DLD1 (cell line): ENCODE data around the gene CCER1.

Experiments used
- in situ Hi-C: cut with HindIII; loops from 2 replicates; pipeline ENCODE4 v1.10.0; 2017; ENCODE audit warnings: low sequenced_read_pairs

CCER1 gene

GRCh38 chr12:90969346-90969745, 14.4 kb upstream of the CCER1 start:
- in situ Hi-C loops, result no loop called here

- in situ Hi-C loops, result no loop called here
These were observed 10.2 kb upstream of the CCER1 start for GRCh38 chr12:90965204-90965603.

DNA sequence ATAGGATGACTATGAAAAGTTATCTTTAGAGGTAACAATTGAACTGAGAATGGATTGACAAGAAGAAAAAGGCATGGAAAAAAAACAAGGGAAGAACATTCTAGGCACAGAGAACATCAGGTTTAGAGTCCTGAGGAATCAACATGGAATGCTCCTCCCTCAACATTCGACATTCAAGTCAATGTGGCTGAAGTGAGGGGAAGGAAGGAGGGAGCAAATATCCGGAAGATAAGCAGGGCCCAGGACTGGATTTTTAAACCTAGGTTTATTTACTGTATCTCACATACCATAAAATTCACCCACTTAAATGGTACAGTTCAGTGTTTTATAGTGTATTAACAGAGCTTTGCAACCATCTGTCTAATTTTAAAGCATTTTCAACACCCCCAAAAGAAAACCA, 9.6 kb upstream of the CCER1 start:
- in situ Hi-C loops, result no loop called here

GRCh38 chr12:90963946-90964345, 9.0 kb upstream of the CCER1 start:
- in situ Hi-C loops, result no loop called here

DNA sequence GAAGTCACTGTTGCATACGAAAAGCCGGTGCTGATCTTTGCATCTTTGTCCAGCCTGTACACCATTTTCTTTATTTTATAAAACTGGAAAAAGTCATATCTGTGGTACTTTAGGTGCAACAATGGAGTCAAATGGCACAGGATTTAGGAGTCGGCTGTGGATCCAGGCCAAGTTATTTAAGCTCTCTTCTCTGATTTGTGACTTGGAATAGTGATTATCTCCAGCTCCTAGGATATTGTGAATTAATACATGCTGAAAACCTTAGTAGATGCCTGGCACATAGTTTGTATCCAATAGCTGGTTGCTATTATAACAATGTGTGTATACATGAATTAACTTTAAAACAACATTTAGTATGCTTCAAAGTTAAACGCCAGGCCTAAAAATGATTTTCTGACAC, 6.2 kb upstream of the CCER1 start:
- in situ Hi-C loops, result no loop called here

DNA sequence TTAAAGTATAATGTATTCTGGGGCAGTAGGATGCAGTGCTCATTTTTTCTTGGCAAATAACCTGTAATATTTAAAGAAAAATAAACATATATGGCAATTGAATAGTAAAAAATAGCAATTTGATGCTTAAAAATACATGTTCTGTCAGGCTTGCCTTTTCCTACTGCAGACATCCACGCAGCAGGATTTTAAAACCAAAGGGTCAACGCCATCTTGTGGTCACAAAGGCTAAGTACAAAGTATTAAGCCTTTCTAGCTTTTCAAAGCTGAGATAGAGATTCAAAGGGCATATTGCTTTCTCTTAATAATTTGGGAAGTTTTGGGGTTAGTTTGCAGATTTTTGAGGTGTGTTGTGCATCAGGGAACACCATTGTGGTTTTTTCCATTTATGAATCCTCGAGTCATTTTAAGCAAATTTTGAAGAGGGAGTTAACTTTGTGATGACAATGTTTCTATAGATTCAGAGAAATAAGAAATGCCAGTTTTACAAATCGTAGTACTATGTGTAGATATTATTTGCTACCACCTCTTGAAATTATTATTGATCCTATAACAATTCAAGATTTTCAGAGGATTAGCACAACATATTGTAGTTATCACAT, 4.7 kb upstream of the CCER1 start:
- in situ Hi-C loops, result no loop called here

DNA sequence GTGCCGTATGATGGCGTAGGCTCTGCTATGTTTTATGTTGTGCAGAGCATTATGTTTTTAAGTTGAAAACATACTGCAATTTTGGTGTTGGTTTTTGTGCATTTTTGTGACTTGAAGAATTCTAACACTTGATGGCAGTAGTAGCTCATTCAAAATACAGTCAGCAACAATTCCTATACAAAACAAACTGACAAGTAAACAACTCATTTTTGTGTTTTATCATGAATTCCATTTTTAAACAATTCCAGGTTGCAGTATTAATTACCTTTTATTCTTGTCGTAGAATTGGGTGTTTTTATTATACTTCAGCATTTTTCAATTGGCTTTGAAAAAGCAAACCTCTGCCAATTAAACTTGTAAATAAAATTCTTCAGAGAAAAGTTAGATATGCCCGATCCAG, 4.1 kb upstream of the CCER1 start:
- in situ Hi-C loops, result no loop called here

GRCh38 chr12:90958347-90958746, 3.4 kb upstream of the CCER1 start:
- in situ Hi-C loops, result no loop called here

GRCh38 chr12:90954428-90954827, 548 bp downstream of the CCER1 start:
- in situ Hi-C loops, result no loop called here

GRCh38 chr12:90953956-90954421, 987 bp downstream of the CCER1 start:
- in situ Hi-C loops, result no loop called here

GRCh38 chr12:90951432-90952105, 3.4 kb downstream of the CCER1 start:
- in situ Hi-C loops, result no loop called here

DNA sequence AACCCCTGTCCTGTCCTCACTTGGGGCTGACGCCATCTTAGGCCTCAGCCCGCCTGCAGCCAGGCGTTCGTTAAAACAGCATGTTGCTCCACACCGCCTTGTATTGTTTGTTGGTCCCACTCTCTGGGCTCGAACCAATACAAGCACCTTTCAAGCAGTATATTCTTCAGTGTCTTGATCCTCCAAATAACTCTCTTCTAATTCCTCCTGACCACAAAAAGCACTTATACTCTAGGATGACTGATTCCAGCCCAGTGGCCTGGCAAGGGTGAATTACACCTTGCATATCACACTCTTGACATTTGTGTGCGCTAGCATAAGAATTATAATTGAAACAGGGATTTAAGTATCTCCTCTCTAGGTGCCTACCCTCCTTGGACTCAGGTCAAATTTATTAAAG, 7.1 kb downstream of the CCER1 start:
- in situ Hi-C loops, result no loop called here

DNA sequence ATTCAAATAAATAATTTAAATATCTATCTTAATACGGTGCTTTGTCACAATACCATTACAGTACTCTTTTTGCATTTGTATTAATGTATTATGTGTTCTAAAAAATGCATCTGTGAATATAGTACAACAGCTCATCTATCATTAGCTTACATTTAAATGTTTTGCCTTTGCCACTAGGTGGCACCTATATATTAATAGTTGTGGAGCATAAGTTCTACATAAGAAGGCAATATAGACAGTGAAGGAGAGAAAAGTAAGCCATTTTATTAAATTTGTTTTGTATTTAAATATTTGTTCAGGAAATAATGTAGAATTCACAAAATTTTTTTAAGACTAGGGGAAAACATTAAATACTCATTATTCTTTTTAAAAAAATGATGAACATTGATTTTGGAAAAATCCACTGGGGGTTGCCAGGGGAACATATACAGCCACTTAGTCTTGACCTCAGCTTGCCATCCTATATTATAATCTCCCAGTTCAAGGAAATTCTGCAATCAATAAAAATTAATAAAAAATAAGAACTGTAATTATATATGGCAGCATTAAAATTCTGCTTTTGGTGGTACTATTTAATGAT, 9.8 kb downstream of the CCER1 start:
- in situ Hi-C loops, result no loop called here

GRCh38 chr12:90943255-90943654, 11.7 kb downstream of the CCER1 start:
- in situ Hi-C loops, result no loop called here

- in situ Hi-C loops, result no loop called here
These were observed 14.0 kb downstream of the CCER1 start for GRCh38 chr12:90940872-90941499.

DNA sequence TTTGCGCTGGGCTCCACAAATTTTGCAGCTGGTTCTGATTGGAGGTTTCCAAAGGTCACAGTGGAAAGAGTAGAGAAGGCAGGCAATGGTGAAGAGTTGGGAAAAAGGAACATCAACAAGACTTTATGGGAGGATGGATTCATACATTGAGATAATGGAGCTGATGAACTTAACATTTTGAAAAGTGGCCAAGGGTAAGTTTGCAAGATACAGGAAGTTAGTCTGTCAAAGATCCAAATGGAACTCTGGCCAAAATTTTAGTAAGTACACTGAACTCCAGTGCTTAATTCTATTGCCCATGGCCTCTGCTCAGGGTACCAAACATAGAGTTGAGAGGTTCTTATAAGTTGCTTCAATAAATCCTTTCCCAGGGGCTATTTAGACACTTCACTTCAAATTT, 15.6 kb downstream of the CCER1 start:
- in situ Hi-C loops, result no loop called here

GRCh38 chr12:90938451-90938850, 16.5 kb downstream of the CCER1 start:
- in situ Hi-C loops, result no loop called here

DNA sequence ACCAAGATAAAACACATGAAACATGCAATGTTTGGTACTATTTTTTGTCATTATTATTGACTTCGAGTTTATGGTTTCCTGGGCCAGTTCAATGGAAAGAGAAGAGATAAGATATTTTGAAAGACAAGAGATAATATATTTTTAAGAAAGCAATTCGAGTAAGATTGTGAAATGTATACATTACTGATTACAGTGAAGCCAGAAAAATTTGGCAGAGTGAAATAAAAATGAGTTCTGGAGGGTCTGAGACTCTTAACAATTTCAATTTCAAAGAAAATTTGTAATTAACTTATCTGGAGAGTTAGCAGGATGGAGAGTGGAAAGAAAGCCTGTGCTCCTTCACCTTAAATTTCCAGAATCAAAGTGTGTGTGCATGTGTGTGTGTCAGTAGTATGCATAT, 17.3 kb downstream of the CCER1 start:
- in situ Hi-C loops, result no loop called here

DNA sequence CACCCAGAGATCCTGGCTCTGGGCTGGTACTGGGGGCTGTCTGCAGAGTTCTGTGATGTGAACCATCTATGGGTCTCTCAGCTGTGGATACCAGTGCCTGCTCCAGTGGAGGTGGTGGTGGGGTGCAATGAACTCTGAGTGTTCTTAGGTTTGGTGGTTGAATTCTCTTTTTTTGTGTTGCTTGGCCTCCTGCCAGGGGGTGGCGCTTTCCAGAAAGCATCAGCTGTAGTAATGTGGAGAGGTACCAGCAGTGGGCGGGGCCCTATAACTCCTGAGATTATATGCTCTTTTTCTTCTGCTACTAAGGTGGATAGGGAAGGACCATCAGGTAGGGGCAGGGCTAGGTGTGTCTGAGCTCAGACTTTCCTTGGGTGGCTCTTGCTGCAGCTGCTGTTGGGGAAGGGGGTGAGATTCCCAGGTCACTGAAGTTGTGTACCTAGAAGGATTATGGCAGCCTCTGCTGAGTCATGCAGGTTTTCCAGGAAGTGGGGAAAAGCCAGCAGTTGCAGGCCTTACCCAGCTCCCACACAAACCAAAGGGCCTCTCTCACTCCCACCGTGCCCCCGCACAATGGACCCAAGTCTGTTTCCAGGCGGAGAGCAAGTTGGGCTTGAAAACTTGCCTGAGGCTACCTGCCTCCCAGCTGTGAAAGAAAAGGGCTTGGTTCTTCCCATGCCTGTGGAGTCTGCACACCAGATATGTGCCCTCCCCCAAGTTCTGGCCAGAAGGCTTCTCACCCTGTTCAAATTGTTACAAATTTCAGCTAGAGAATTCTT, 18.6 kb downstream of the CCER1 start:
- in situ Hi-C loops, result no loop called here

DNA sequence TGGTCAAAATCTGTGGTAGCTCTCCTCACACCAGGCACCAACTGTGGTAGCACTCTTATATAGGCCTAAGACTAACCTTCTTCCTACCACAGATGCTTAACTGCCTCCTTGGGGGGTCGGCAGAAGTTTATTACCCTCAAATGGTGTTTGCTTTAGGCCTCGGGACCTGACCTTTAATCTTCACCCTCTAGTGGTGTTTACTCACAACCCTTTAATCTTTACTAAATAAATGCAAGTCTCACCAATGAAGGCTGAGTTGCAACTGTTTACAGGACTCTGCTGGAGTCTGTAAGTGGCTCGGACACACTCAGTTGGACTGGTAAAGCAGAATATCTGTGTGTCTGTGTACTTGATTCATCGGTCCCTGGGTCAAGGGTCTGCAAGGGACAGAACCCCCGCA, 29.4 kb downstream of the CCER1 start:
- in situ Hi-C loops, result no loop called here

DNA sequence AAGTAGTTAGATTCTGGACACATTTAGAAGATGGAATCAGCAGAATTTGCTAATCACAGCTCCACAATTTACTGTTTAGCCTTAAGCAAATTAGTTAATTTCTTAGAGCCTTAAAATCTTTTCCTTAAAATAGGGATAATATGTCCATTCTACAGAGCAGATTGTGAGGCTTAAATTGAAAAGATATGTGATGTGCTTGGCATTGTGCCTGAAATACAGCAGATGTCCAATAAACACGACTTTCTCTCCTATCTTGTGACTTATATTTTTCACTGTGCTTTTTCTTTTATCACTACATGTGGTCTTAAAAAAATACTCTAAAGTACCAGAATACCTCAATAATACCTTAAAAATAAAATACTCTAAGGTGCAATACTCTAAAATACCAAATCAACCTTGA, 30.6 kb downstream of the CCER1 start:
- in situ Hi-C loops, result no loop called here
